Stimulated activated CD4-positive, alpha-beta T cell treated with anti-CD3 and anti-CD28 coated beads, Interleukin-15, amount 100 ng/mL, for 1 hour (primary cell): ENCODE data around the gene KIAA1755.

Experiments
- DNase-seq, 2 donors: peaks; one replicate each; pipeline ENCODE4 v3.0.0-alpha.2; 2020; ENCODE audit warnings: low read depth in 1 of 2, low spot score in 1 of 2

Gene KIAA1755

DNA sequence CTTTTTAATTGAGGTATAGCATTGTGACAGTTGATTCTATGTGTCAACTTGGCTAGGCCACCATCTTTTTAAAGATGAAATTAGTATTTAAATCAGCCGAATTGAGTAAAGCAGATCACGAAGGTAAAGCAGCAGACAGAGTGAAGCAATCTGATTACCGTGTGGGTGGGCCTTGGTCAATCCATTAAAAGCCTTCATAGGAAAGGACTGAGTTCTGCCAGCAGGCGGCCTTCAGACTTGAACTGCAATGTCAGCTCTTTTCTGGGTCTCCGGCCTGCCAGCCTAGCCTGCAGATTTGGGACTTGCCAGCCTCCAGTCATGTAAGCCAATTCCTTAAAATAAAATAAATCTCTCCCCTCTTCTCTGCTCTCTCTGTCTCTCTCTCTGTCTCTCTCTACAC, 73.0 kb downstream of the KIAA1755 start:
- DNase-seq, result no peak

DNA sequence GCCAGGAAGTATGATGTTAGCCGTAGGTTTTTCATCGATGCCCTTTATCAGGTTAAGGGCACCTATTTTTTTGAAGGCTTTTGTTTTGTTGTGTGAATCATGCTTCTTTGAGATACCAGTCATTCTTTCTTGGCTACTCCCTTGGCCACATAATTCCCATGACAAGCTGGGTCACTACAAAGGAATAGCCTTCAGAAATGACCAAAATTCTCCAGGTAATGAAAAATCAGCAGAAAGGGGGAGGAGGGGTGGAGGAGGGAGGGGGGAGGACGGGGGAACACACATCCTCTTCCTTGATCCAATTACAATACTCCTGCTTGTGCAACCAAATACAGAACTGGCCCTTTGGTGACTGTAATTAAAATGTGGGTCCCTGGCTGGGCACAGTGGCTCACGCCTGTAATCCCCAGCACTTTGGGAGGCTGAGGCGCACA, 73.7 kb downstream of the KIAA1755 start:
- no peak for DNase-seq

DNA sequence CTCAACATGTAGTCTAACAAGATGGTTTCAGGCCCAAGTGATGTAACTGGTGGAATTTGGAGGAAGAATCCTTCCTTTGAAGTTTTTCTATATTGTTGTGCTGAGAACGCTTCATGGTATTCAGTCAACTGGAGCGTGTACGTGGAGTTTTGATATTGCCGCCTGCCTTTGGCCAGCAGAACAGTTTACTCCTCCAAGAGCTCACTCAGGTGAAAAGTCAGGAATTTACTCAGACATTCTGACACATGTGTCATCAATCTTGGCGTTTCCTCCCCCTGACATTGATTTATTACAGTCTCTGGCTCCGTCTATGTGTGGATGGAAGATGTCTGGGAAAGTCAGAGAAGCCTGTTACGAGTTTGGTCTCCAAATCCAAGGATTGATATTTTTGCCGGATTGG, 76.4 kb downstream of the KIAA1755 start:
- DNase-seq, result no peak

DNA sequence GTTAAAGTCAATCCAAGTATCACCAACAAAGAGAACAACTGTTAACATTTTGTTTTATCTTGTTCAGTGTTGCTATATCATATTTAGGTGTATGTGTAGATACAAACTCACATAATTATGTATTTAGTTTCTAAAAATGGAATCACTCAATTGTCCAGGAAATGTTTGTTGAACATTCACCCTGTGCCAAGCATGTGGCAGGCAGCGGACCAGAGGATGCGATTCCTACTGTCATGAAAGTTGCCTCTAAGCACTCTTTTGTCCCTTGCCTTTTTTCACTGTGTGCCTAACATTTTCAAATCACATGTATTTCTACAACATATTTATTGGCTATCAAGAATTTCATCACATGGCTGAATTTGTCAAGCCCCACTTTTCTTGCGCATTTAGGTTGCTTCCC, 78.6 kb downstream of the KIAA1755 start:
- no peak for DNase-seq

DNA sequence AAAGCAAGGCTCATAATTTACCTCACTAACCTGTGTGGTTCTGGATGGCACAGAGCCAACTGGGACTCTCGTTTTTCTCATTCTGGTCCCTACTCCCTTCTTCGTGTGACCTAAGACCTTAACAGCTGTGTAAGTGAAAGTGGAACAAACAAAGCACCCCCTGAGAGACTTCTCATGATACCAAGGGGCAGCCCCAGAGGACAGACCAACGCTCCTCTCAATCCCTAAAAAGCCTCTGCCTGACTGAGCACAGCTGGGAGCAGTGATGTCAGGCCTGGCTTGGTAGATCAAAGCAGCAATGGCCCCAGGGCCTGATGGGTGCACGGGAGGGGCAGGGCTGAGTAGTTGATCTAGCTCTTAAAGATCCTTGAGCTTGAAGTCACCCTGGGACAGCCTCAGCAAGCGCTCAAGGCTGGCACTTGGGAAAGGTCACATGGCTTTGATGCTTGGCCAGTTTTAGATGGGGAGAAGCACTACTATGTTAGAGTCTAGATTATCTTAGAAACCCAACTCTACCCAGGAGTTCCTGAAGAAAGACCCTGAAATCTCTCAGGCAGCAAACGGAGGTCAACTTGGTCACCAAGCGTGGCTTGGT, 79.2 kb downstream of the KIAA1755 start:
- DNase-seq, result no peak

DNA sequence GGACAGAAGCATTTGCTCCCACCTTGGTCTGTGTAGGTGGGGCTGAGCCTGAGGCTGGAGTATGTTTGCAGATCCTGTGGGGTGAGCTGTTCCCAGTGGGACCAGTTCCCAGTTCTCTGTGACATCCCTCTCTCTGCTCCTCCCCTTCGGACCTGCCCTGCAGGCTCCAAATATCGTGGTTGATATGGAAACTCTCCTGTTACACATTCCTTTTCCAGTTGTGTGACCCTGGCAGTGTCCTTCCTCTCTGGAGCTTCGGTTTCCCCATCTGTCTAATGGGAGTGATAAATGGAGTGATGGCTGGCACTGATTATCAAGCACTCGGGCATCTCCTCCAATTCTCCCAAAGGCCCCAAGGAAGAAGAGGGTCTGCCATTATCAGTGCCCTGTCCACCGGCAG, 79.8 kb downstream of the KIAA1755 start:
- DNase-seq, result no peak

DNA sequence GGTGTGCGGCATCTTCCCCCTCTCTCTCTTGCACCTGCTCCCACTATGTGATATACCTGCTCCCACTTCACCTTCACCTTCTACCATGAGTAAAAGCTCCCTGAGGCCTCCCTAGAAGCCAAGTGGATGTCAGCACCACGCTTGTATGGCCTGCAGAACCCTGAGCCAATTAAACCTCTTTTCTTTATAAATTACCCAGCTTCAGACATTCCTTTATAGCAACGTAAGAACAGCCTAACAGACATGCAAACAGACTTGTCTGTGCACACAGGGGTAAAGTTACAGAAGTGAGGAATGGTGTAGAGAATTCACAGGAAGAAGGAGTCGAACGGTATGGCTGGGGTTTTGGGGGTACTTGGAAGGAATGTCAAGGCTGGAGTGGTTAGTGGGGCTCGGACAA, 80.7 kb downstream of the KIAA1755 start:
- no peak for DNase-seq

DNA sequence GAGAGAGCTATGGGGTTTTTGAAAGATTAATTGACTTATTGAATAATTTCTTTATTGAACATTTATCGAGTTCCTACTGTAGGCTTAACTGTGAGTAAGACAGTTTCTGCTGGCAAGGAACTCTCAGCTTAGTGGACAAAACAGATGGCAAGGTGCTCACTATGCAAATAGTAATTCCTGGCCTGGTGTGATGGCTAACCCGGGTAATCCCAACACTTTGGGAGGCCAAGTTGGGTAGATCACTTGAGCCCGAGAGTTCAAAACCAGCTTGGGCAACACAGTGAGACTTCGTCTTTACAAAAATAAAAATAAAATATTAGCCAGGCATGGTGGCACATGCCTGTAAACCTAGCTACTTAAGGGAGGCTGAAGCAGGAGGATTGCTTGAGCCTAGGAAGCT, 82.0 kb downstream of the KIAA1755 start:
- DNase-seq, result no peak

DNA sequence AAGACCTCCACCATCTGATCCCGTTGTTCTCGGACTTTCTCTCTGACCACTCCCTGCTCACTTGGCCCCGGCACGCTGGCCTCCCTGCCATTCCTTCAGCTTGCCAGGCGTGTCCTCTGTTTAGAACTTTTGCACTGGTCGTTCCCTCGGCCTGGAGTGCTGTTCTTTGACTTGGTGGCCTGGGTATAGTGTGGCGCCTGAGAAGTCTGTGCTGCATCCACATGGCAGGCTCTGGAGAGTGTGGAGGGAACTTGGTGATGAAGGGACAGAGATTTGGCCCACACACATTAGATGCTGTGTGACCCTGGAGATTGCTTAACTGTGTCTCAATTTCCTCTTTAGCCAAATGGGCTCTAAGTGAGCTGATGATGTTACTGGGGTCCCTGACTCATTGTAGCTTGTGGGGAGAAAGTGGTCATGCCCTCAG, 82.5 kb downstream of the KIAA1755 start:
- DNase-seq, result no peak

DNA sequence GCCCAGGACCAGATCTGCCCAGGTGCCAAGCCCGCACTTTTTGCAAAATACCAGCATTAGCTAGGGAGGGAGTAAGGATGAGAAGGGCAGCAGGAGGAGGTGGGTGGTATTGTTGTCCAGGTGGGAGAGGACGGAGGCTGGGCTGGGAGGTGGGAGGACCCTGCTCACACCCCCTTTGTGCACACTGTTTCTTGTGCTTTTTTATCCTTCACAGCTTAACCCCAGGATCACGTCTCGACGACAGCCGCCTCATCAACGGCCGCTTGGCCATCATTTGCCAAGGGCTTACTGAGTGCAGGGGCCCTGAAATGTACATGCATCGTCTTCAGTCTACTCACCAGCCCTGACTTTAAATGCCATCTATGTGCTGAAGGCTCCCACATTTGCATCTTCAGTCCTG, 83.3 kb downstream of the KIAA1755 start:
- DNase-seq, result no peak

DNA sequence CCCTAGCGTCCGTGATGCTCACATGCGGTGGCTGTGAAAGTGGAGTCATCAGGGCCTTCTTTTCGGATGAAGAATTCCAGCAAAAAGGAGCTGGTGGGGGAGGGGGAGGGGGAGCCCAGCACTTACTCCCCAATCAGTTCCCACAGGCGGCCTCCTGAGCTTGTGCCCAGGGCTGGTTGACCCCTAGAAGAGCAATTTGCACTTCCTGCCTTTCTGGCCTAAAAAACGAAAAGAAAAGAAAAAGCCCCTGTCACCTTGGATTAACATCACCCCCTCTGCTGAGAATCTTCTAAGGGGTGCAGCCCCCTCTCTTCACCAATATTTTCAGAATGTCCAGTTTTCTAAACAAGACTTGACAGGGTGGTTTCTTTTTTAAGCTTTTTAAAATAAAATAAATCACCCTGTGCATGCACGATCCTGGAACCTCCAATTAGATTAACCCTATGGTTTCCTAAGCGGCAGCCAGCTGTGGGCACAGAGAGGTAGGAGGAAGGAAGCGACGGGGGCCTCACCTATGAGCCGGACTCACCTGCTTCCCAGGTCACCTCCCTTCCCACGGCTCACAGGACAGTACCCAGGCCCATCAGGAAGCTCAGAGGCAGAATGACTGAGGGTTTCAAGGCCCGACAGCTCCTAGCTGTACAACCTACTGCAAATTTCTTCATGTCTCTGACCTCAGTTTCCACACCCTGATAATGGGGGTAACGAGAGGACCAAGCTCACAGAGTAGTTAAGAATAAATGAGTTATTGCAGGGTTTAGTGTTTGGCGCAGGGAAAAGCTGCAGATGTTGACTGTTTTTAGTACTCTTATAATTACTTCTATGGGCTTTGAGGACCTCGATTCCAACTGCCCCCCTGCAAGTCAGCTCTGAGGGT, 85.0 kb downstream of the KIAA1755 start:
- DNase-seq, result no peak

DNA sequence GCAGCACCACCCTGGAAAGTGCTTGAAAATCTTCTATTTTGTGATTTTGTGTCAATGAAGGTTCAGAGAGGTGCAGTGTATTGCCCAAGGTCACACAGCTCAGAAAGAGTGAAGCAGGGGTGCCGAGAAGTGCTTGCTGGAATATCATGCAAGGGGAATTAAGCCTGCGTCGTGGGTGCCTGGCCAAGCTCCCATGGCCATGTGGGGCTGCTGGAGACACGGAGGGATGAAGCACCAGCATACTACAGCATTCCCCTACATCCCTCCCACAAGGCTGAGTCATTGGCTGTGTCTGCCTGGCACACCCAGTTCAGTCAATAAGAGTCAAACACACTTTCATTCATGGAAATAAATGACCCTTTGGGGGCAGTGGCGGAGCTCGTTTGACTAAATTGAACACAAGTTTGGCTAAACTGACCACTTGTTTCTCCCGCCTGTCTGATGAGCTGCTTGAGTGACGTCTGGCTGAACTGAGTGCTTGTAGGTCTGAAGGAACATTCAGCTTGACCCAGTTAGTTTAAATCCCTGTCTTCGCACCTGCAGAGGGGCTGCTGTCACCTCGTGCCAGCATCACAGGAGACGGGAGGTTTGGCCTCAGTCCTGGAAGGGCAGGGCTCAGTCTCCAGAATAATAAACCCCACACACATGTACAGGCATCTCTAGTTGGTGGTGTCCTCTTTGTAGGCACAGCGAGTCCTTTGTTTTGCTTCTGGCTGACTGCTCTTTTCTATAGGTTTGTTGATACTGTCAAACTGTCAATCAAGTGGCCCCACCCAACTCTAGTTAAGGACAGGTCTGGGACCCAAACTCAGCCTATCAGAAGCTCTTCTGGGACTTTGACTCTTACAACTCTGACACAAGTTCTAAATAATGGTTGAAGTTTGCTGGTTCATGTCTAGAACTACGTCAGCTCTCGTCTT, 87.0 kb downstream of the KIAA1755 start:
- no peak for DNase-seq

DNA sequence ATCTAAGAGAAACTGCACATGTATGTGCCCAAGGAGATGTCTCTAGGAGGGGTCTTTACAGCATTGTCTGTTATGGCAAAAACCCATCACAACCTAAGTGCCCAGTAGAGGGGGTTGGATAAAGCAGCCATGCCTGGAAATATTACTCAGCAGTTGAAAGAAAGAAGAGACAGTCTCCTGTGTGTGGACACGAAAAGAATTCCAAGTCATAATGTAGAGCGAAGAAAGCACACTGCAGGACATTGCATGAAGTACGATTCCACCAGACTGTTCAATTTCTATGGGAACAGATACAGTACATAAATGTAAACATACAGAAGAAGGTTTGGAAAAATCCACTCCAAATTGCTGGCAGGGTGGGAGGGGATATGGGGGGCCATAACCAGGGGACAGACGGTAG, 88.1 kb downstream of the KIAA1755 start:
- no peak for DNase-seq

DNA sequence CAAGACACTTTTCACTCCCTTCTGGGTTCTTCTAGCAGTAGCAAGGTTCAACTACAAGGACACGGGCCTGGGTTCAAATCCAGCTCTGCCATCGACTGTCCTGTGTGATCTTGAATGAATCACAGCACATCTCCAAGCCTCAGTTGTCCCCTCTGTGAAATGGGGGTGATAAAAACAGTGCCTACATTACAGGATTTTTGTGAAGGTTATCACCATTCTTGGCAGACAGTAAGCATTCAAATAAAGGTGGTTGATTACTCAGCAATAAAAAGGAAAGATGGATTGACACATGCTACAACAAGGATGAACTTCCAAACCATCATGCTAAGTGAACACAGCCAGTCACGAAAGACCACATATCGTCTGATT, 88.9 kb downstream of the KIAA1755 start:
- no peak for DNase-seq

DNA sequence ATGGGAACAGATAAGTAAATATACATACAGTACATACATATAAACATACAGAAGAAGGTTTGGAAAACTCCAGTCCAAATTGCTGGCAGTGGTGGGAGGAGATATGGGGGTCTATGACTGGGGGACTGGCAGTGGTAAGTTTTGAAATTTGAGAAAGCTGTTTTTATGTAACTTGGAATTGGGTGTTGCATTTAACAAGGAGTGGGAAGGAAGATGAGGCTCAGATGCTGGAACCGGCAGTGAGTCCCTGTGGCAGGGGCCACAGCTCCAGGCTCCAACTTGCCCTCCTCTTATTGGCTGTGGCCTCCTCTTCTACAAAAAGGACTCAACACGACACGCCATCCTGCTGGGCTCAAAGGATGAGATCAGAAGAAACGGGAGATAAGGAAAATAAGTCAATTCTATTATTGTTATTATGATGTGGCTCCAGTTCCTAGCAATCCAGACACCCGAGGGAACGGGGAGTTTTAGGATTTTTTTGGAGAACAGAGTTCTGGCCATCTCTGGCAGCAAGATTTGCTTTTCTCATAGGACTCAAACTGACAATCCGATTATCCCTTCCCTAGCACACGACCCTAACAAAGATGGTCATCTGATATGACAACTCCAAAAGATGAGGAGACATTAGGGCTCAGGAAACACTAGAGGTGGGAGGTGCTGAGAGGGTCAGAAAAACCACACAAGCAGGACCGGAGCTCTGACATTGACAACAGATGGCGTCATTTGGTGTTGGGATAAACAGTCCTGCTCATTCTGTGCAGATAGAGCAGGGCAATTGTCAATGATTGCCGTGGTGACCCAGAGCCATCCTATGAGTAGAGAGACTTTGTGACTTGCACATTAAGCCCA, 89.5 kb downstream of the KIAA1755 start:
- DNase-seq, result no peak

DNA sequence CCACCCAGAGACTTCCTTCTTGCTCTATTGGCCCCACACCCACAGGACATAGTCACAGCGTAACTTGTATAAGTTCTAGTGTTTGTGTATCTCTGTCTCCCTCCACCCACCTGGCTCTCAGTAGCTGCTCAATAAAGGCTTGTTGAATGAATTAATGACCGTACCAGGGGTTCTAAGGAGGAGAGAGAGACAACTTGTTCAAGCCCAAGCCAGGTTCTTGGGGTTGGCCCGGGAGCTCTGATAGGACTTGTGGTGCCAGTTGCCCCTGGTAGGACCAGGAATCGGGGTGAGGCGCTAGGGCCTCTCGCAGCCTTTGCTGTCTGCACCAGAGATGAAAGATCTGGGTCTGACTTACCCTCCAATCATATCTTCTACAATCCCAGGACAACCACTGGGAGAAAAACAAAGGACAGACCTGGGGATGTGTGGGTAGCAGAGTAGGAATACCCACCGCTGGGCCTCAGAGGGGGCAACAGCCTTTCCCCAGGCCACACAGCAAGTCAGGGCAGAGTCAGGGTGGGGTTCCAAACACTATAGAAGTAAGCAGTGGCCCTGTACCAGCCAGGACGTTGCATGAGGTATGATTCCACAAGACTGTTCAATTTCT, 90.2 kb downstream of the KIAA1755 start:
- DNase-seq, result no peak

DNA sequence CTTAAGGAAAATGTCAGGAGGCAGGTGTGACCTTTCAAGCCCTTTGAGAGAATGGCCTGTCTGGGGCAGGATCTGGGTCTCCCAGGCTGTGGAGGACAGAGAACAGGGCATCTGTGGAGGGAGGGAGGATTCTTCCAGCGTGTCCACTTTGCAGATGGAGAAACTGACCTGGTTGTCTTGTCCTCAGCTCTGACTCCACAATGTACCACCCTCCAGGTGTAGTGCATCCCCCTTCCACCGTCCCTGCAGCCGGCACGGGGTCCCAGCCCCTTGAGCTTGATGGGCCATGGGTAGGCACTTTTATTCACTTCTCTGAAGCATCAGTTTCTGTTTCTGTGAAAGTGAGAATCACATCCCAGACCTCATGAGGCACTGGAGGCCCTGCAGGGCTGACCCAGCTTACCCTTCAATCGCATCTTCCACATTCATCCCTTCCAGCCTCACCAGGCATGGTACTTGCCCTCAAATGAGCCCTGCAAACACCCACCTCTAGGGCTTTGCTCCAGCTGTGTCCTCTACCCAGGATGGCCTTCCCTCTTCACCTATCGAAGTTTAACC, 90.8 kb downstream of the KIAA1755 start:
- no peak for DNase-seq

DNA sequence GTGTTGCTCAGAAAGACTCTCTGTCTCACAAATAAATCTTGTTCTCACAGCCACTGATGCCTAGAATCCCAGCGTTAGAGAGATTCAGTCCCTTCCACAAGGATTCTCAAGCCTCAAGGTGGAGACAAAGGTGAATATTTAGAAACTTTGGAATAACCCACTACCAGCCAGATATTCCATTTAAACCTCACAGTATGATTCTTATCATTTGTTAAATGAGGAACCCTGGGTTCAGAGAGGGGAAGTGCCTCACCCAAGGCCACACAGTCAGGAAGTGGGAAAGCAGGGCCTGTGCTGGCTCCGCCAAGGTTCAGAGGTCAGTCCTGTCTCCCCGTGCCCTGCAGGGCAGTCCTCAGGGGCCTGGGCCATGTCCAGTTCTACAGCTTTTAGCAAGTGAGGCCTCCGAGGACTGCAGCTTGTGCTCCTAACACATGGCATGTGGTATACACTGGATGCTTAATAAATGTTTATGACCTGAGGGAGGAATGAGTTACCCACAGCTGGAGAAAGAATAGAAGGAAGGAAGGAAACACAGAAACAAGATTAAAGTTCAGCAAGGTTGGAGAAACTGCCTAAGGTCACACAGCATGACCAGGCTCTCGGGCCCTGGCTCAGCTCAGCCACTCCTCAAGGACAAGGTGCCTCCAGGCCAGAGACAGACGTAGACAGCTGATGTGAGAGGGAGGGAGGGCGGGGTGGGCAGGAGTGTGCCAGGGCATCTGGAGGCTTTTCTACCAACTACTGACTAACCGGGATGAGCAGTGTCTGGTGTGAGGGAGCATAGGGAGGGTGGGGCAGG, 91.5 kb downstream of the KIAA1755 start:
- DNase-seq, result no peak
